Keratinocyte (primary cell): ENCODE results near the gene CD200R1. TPM values are rescaled to one million over a fixed set of nuclear protein-coding genes. Genes with fewer than 3 reads are reported as not detected.

Experiments used
- DNase-seq: peaks from one replicate; pipeline ENCODE4 v3.0.0-alpha.2; 2011; ENCODE audit warnings: low read depth, missing footprints, low spot score
- FAIRE-seq: peaks from 2 replicates; lab custom pipeline; 2011; peaks lifted over from hg19 to GRCh38; lab: Jason Lieb, UNC
- H2AFZ ChIP-seq: 2 replicates; pipeline ENCODE4 v1.6.0; 2012; ENCODE audit warnings: low read length, control low read depth, inconsistent platforms; ENCODE audit not compliant: control insufficient read depth
- H3K27ac ChIP-seq: 2 replicates; pipeline ENCODE4 v1.5.1; 2011; ENCODE audit warnings: low read length; ENCODE audit not compliant: control insufficient read depth, insufficient read depth
- H3K27me3 ChIP-seq: 3 replicates; pipeline ENCODE4 v1.6.0; 2011; ENCODE audit warnings: low read length; ENCODE audit not compliant: control insufficient read depth, insufficient read depth; ENCODE audit errors: extremely low read depth
- H3K36me3 ChIP-seq, 2 experiments: 2 replicates in 1 of 2; 3 replicates in 1 of 2; pipeline ENCODE4 v1.5.1; 2011; ENCODE audit warnings: low read length in 2 of 2, mild to moderate bottlenecking in 1 of 2; ENCODE audit not compliant: control insufficient read depth in 2 of 2, insufficient read depth in 2 of 2; ENCODE audit errors: extremely low read depth in 1 of 2
- H3K4me1 ChIP-seq: 3 replicates; pipeline ENCODE4 v1.5.1; 2011; ENCODE audit warnings: low read length; ENCODE audit not compliant: control insufficient read depth, insufficient read depth; ENCODE audit errors: extremely low read depth
- H3K4me2 ChIP-seq: 3 replicates; pipeline ENCODE4 v1.6.0; 2011; ENCODE audit warnings: low read depth, low read length; ENCODE audit not compliant: control insufficient read depth, insufficient read depth; ENCODE audit errors: extremely low read depth
- H3K4me3 ChIP-seq, 3 experiments: fragments of 200-600 bp in 1 of 3; sonication (generic) in 1 of 3; 2 replicates in 2 of 3; 3 replicates in 1 of 3; pipeline ENCODE4 v1.5.1; 2011 to 2016; ENCODE audit warnings: low read length in 3 of 3, mild to moderate bottlenecking in 3 of 3, control low read depth in 2 of 3, inconsistent platforms in 1 of 3, low read depth in 1 of 3, mixed read lengths in 1 of 3, mixed run types in 1 of 3, moderate library complexity in 1 of 3; ENCODE audit not compliant: control insufficient read depth in 2 of 3, insufficient read depth in 2 of 3; ENCODE audit errors: extremely low read depth in 1 of 3
- H3K79me2 ChIP-seq: 2 replicates; pipeline ENCODE4 v1.6.0; 2012; ENCODE audit warnings: low read length; ENCODE audit not compliant: control insufficient read depth, insufficient read depth
- H3K9ac ChIP-seq: 3 replicates; pipeline ENCODE4 v1.6.0; 2011; ENCODE audit warnings: low read length; ENCODE audit not compliant: control insufficient read depth, insufficient read depth; ENCODE audit errors: extremely low read depth
- H3K9me1 ChIP-seq: 3 replicates; pipeline ENCODE4 v1.6.0; 2011; ENCODE audit warnings: low read length; ENCODE audit not compliant: control insufficient read depth, insufficient read depth; ENCODE audit errors: extremely low read depth
- H3K9me3 ChIP-seq: 2 replicates; pipeline ENCODE4 v1.5.1; 2012; ENCODE audit warnings: low read depth, low read length; ENCODE audit not compliant: control insufficient read depth
- H4K20me1 ChIP-seq: 3 replicates; pipeline ENCODE4 v1.6.0; 2011; ENCODE audit warnings: low read length; ENCODE audit not compliant: control insufficient read depth, insufficient read depth; ENCODE audit errors: extremely low read depth
- EZH2 ChIP-seq: IDR thresholded peaks from one replicate; pipeline ENCODE4 v1.6.1; 2012; ENCODE audit warnings: inconsistent platforms, mild to moderate bottlenecking, low read length, moderate library complexity
- dilution Hi-C: fragments of 300-500 bp; cut with MboI; formaldehyde crosslinking; loops from one replicate; pipeline ENCODE4 v1.7.0; 2020; ENCODE audit warnings: low sequenced_read_pairs; ENCODE audit not compliant: extremely low pct_ligation_motif_present
- polyA plus RNA-seq, 5 experiments: library from polyadenylated mRNA; depleted of rRNA in 3 of 5; stranded (reverse) in 3 of 5; stranded (forward) in 1 of 5; unstranded in 1 of 5; fragments of >200 nt; gene quantifications; 1 replicate in 1 of 5; 2 replicates in 3 of 5; 3 replicates in 1 of 5; pipeline versions ENCODE4 v1.2.1 to v1.2.3, GENCODE V29; 2011 to 2012; ENCODE audit warnings: missing spikeins in 2 of 5, low read depth in 1 of 5, low replicate concordance in 1 of 5
- TF ChIP-seq, protein P1 (sequence below), 3 experiments: IDR thresholded peaks in 1 of 3; conservative IDR thresholded peaks in 1 of 3; optimal IDR thresholded peaks in 1 of 3; 2 replicates in 2 of 3; 3 replicates in 1 of 3; pipeline versions ENCODE3 to v1.5.1; 2011; ENCODE audit warnings: low read length in 3 of 3, mild to moderate bottlenecking in 3 of 3, moderate library complexity in 2 of 3, control low read depth in 1 of 3, inconsistent platforms in 1 of 3; ENCODE audit not compliant: insufficient read depth in 2 of 3; ENCODE audit errors: extremely low read depth in 1 of 3

Gene CD200R1
- polyA plus RNA-seq, 1 donor (not counting 4 experiments of a cell fraction or from before 2014, with no cell fraction given): 1.6 TPM

DNA sequence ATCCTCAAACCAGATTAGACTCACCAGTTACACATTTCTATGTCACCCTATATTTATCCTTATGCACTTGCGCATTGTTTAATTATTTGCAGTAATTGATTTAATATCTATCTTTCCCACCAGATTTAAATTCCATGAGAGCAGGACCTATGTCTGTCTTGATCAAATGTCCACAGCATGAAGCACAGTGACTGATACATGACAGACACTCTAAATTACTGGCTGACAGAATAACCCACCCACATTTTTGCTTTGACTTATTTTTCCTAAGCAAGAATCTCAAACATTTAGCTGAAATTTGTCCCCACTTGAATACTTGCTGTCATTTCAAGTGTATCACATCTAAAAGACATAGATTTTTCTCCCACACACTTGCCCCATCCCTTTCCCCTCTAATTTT lies 7.5 kb downstream of the CD200R1 start:
- no peak for FAIRE-seq
- dilution Hi-C loops: no loop called here
- Histone ChIP-seq H3K27me3 (no peaks in the 10 kb centered on the region), H3K9me3 (peaks cover 3% of the 10 kb centered on the region), H2AFZ (no peak overlapping the region), H3K27ac (no peak overlapping the region), H3K9me1 (no peaks in the 10 kb centered on the region), H3K4me3 (no peak overlapping the region), H3K79me2 (no peaks in the 10 kb centered on the region), H3K4me2 (no peak overlapping the region), H3K36me3 (no peaks in the 10 kb centered on the region), H3K4me1 (no peaks in the 10 kb centered on the region), H4K20me1 (no peaks in the 10 kb centered on the region), H3K9ac (no peak overlapping the region)
- TF ChIP-seq, protein P1, sequence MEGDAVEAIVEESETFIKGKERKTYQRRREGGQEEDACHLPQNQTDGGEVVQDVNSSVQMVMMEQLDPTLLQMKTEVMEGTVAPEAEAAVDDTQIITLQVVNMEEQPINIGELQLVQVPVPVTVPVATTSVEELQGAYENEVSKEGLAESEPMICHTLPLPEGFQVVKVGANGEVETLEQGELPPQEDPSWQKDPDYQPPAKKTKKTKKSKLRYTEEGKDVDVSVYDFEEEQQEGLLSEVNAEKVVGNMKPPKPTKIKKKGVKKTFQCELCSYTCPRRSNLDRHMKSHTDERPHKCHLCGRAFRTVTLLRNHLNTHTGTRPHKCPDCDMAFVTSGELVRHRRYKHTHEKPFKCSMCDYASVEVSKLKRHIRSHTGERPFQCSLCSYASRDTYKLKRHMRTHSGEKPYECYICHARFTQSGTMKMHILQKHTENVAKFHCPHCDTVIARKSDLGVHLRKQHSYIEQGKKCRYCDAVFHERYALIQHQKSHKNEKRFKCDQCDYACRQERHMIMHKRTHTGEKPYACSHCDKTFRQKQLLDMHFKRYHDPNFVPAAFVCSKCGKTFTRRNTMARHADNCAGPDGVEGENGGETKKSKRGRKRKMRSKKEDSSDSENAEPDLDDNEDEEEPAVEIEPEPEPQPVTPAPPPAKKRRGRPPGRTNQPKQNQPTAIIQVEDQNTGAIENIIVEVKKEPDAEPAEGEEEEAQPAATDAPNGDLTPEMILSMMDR (optimal IDR thresholded peaks at IDR 0.05 in 1 of 3, IDR thresholded peaks at IDR 0.05 in 1 of 3, conservative IDR thresholded peaks at IDR 0.05 in 1 of 3; ENCODE audit: extremely low read depth in 1 of 3, insufficient read depth in 2 of 3, low read length in 3 of 3): no peak
- TF ChIP-seq EZH2: no peak
- no peak for DNase-seq

DNA sequence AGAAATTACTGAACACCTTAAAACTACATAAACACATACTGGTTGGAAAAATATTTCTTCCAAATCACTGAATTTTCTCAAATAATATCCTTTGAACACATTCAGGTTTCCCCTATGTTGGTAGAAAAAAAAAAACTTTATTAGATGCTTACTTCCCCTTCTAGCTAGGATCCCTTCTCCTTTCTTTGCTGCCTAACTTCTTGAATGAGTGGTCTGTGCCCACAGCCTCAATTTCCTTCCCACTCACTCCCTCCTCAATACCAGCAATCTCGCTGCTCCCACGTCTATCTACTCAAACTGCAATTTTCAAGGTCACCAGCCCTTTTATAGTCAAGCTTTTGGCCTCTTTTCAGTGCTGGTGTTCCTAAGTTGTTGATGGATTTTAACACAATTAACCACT lies 8.3 kb downstream of the CD200R1 start:
- no peak overlapping the region for H3K4me2 ChIP-seq
- H3K9me1 ChIP-seq: no peaks in the 10 kb centered on the region
- no peak overlapping the region for H2AFZ ChIP-seq
- no peaks in the 10 kb centered on the region for H4K20me1 ChIP-seq
- no peaks in the 10 kb centered on the region for H3K4me1 ChIP-seq
- no peak for FAIRE-seq
- no peak overlapping the region for H3K4me3 ChIP-seq
- H3K9ac ChIP-seq: no peak overlapping the region
- no peak overlapping the region for H3K27ac ChIP-seq
- no peaks in the 10 kb centered on the region for H3K36me3 ChIP-seq
- TF ChIP-seq, protein P1 (optimal IDR thresholded peaks at IDR 0.05 in 1 of 3, IDR thresholded peaks at IDR 0.05 in 1 of 3, conservative IDR thresholded peaks at IDR 0.05 in 1 of 3; ENCODE audit: extremely low read depth in 1 of 3, insufficient read depth in 2 of 3, low read length in 3 of 3): no peak
- no peak for TF ChIP-seq EZH2
- no peak for DNase-seq
- H3K79me2 ChIP-seq: no peaks in the 10 kb centered on the region
- no peaks in the 10 kb centered on the region for H3K27me3 ChIP-seq
- peaks cover 3% of the 10 kb centered on the region for H3K9me3 ChIP-seq
- dilution Hi-C loops: no loop called here
